Fibroblast of skin of abdomen (primary cell): ENCODE results near the gene STAT4.
A peak's percentile ranks its signal among the peaks of the same experiment; 100 is the strongest.

Experiments used
- DNase-seq: peaks from one replicate; pipeline ENCODE4 v3.0.0-alpha.2; 2013

Gene STAT4

GRCh38 chr2:191082321-191082720 lies 68.5 kb downstream of the STAT4 start:
- no peak for DNase-seq

- peak; percentile 66 for DNase-seq
Measured at GRCh38 chr2:191081411-191082155, 69.2 kb downstream of the STAT4 start.

GRCh38 chr2:191078165-191078867 lies 72.5 kb downstream of the STAT4 start:
- no peak for DNase-seq

- DNase-seq, result no peak
Measured at GRCh38 chr2:191070276-191070675, 80.5 kb downstream of the STAT4 start.

- DNase-seq, result no peak
Measured at GRCh38 chr2:191069606-191070005, 81.2 kb downstream of the STAT4 start.

GRCh38 chr2:191066919-191067233 lies 83.9 kb downstream of the STAT4 start:
- DNase-seq, result no peak

GRCh38 chr2:191066197-191066918 lies 84.4 kb downstream of the STAT4 start:
- no peak for DNase-seq

GRCh38 chr2:191065785-191066184 lies 85.0 kb downstream of the STAT4 start:
- DNase-seq, result no peak

GRCh38 chr2:191064590-191064989 lies 86.2 kb downstream of the STAT4 start:
- no peak for DNase-seq

- no peak for DNase-seq
Measured at GRCh38 chr2:191063584-191063983, 87.2 kb downstream of the STAT4 start.

- DNase-seq, result no peak
Measured at GRCh38 chr2:191061381-191061980, 89.3 kb downstream of the STAT4 start.

- no peak for DNase-seq
Measured at GRCh38 chr2:191059308-191059707, 91.5 kb downstream of the STAT4 start.

GRCh38 chr2:191056228-191056627 lies 94.6 kb downstream of the STAT4 start:
- DNase-seq, result no peak

GRCh38 chr2:191053256-191053655 lies 97.5 kb downstream of the STAT4 start:
- no peak for DNase-seq

GRCh38 chr2:191051825-191052778 lies 98.7 kb downstream of the STAT4 start:
- DNase-seq, result peak; percentile 68

- DNase-seq, result peak; percentile 17
Measured at GRCh38 chr2:191051177-191051576, 99.6 kb downstream of the STAT4 start.

- DNase-seq, result peak; percentile 89
Measured at GRCh38 chr2:191050640-191050987, 100.2 kb downstream of the STAT4 start.

GRCh38 chr2:191049728-191050639 lies 100.8 kb downstream of the STAT4 start:
- peak; percentile 96 for DNase-seq

GRCh38 chr2:191048073-191048472 lies 102.7 kb downstream of the STAT4 start:
- peak; percentile 46 for DNase-seq

- DNase-seq, result peak; percentile 42
Measured at GRCh38 chr2:191045141-191045540, 105.7 kb downstream of the STAT4 start.

- peak; percentile 82 for DNase-seq
Measured at GRCh38 chr2:191043438-191043837, 107.4 kb downstream of the STAT4 start.
